Measurements from ENCODE around the gene PNPLA7.
"Not testable (repeated sequence)": the region's sequence is repeated elsewhere in the genome, so short reads cannot be mapped to it uniquely, and the experiment has no call there.

Gene PNPLA7

GRCh38 chr9:137556069-137556838, 6.1 kb upstream of the PNPLA7 start:
- no peak for DNase-seq
- no peak for TF ChIP-seq CTCF (IDR thresholded peaks at IDR 0.05; ENCODE audit: low read depth, low read length)

GRCh38 chr9:137555179-137555578, 5.0 kb upstream of the PNPLA7 start:
- Histone ChIP-seq H3K27ac (no peak overlapping the region), H3K4me3 (ENCODE audit: low read depth, low read length) (no peak overlapping the region), H3K9me3 (ENCODE audit: severe bottlenecking) (no peaks in the 10 kb centered on the region), H3K36me3 (peaks cover 52% of the 10 kb centered on the region), H3K27me3 (ENCODE audit: insufficient read depth, low read depth, severe bottlenecking) (no peaks in the 10 kb centered on the region)
- no peak for TF ChIP-seq CTCF (IDR thresholded peaks at IDR 0.05; ENCODE audit: low read depth, low read length)
- no peak for DNase-seq

More at GRCh38 chr9:137556069-137556838, 6.1 kb upstream of the PNPLA7 start:
- Histone ChIP-seq H3K4me3 (ENCODE audit: low read depth, low read length) (no peak overlapping the region), H3K27ac (no peak overlapping the region), H3K27me3 (ENCODE audit: insufficient read depth, low read depth, severe bottlenecking) (no peaks in the 10 kb centered on the region), H3K9me3 (ENCODE audit: severe bottlenecking) (no peaks in the 10 kb centered on the region), H3K36me3 (peaks cover 57% of the 10 kb centered on the region)

GRCh38 chr9:137554349-137554748, 4.1 kb upstream of the PNPLA7 start:
- Histone ChIP-seq H3K27me3 (ENCODE audit: insufficient read depth, low read depth, severe bottlenecking) (no peaks in the 10 kb centered on the region), H3K4me3 (ENCODE audit: low read depth, low read length) (no peak overlapping the region), H3K27ac (no peak overlapping the region), H3K9me3 (ENCODE audit: severe bottlenecking) (no peaks in the 10 kb centered on the region), H3K36me3 (peaks cover 48% of the 10 kb centered on the region)
- no peak for TF ChIP-seq CTCF (IDR thresholded peaks at IDR 0.05; ENCODE audit: low read depth, low read length)
- no peak for DNase-seq

GRCh38 chr9:137553654-137554053, 3.5 kb upstream of the PNPLA7 start:
- H3K36me3 ChIP-seq, result peaks cover 45% of the 10 kb centered on the region
- not testable (repeated sequence) for DNase-seq; H3K27ac ChIP-seq; H3K27me3 ChIP-seq (ENCODE audit: insufficient read depth, low read depth, severe bottlenecking); H3K9me3 ChIP-seq (ENCODE audit: severe bottlenecking); H3K4me3 ChIP-seq (ENCODE audit: low read depth, low read length)

GRCh38 chr9:137552022-137552768, 2.0 kb upstream of the PNPLA7 start:
- H3K27ac ChIP-seq, result peak overlapping the region; percentile 76
- peak overlapping the region; percentile 57 for H3K4me3 ChIP-seq (ENCODE audit: low read depth, low read length)
- no peaks in the 10 kb centered on the region for H3K27me3 ChIP-seq (ENCODE audit: insufficient read depth, low read depth, severe bottlenecking)
- H3K9me3 ChIP-seq (ENCODE audit: severe bottlenecking), result no peaks in the 10 kb centered on the region
- H3K36me3 ChIP-seq, result peaks cover 32% of the 10 kb centered on the region
- peak; percentile 25 for DNase-seq
- no peak for TF ChIP-seq CTCF (IDR thresholded peaks at IDR 0.05; ENCODE audit: low read depth, low read length)

- DNase-seq, result peak; percentile 89
- Histone ChIP-seq H3K27ac (peak within 1 kb of the TSS; percentile 81), H3K36me3 (peaks cover 27% of the 10 kb centered on the region), H3K9me3 (ENCODE audit: severe bottlenecking) (peaks cover under 1% of the 10 kb centered on the region), H3K27me3 (ENCODE audit: insufficient read depth, low read depth, severe bottlenecking) (no peaks in the 10 kb centered on the region), H3K4me3 (ENCODE audit: low read depth, low read length) (peak within 1 kb of the TSS; percentile 61)
- peak; percentile 70 for TF ChIP-seq CTCF (IDR thresholded peaks at IDR 0.05; ENCODE audit: low read depth, low read length)
Measured at GRCh38 chr9:137551264-137552021, 1.2 kb upstream of the PNPLA7 start, which contains the start of gene MRPL41. MRPL41 (plus strand) TSS chr9:137551879; CDS start chr9:137552082, 203 bp downstream.

- peak overlapping the region; percentile 81 for H3K27ac ChIP-seq
- H3K4me3 ChIP-seq (ENCODE audit: low read depth, low read length), result peak overlapping the region; percentile 61
- H3K9me3 ChIP-seq (ENCODE audit: severe bottlenecking); DNase-seq; H3K27me3 ChIP-seq (ENCODE audit: insufficient read depth, low read depth, severe bottlenecking): not testable (repeated sequence)
- H3K36me3 ChIP-seq, result peaks cover 21% of the 10 kb centered on the region
Measured at GRCh38 chr9:137550958-137551263, 709 bp upstream of the PNPLA7 start.
